HepG2 (cell line): Measurements from ENCODE around the gene FITM2. TPM values are rescaled to one million over a fixed set of nuclear protein-coding genes. Genes with fewer than 3 reads are reported as not detected.

ENCODE experiments used
- ADNP ChIP-seq: sonication (generic); formaldehyde crosslinking; IDR thresholded peaks from 2 replicates; pipeline ENCODE4 v1.4.0; 2020; ENCODE audit warnings: missing genetic modification reagents
- BRCA1 ChIP-seq: sonication (generic); formaldehyde crosslinking; IDR thresholded peaks from 2 replicates; pipeline ENCODE4 v1.4.0; 2020; ENCODE audit warnings: missing genetic modification reagents
- DNMT3B ChIP-seq: conservative IDR thresholded peaks from 2 replicates; pipeline ENCODE4 v1.6.1; 2016; ENCODE audit warnings: missing biosample characterization, control low read depth
- MZF1 ChIP-seq: sonication (generic); formaldehyde crosslinking; IDR thresholded peaks from 2 replicates; pipeline ENCODE4 v1.8.1; 2023; ENCODE audit warnings: mild to moderate bottlenecking, missing genetic modification reagents, borderline replicate concordance
- NR3C1 ChIP-seq: sonication (generic); formaldehyde crosslinking; IDR thresholded peaks from 2 replicates; pipeline ENCODE4 v1.4.0; 2020; ENCODE audit warnings: missing genetic modification reagents
- RAD21 ChIP-seq: fragments of 450-650 bp; formaldehyde crosslinking; IDR thresholded peaks from 2 replicates; pipeline ENCODE4 v1.5.0; 2020; ENCODE audit warnings: mild to moderate bottlenecking
- RELA ChIP-seq: sonication (generic); formaldehyde crosslinking; IDR thresholded peaks from 2 replicates; pipeline ENCODE4 v1.4.0; 2020; ENCODE audit warnings: missing genetic modification reagents
- SALL1 ChIP-seq: sonication (generic); formaldehyde crosslinking; IDR thresholded peaks from 2 replicates; pipeline ENCODE4 v1.8.0; 2022; ENCODE audit warnings: mild to moderate bottlenecking, missing genetic modification reagents
- ZFP90 ChIP-seq: sonication (generic); formaldehyde crosslinking; IDR thresholded peaks from 2 replicates; pipeline ENCODE4 v1.8.0; 2022; ENCODE audit warnings: missing genetic modification reagents, mild to moderate bottlenecking, inconsistent platforms, borderline replicate concordance
- ZNF30 ChIP-seq: sonication (generic); formaldehyde crosslinking; IDR thresholded peaks from 2 replicates; pipeline ENCODE4 v1.5.0; 2020; ENCODE audit warnings: mild to moderate bottlenecking, missing genetic modification reagents
- ZNF331 ChIP-seq: sonication (generic); formaldehyde crosslinking; IDR thresholded peaks from 2 replicates; pipeline ENCODE4 v1.4.0; 2020; ENCODE audit warnings: missing genetic modification reagents
- ZNF605 ChIP-seq: sonication (generic); formaldehyde crosslinking; IDR thresholded peaks from 2 replicates; pipeline ENCODE4 v1.8.0; 2022; ENCODE audit warnings: mild to moderate bottlenecking, missing genetic modification reagents
- polyA plus RNA-seq, 8 experiments: library from polyadenylated mRNA; depleted of rRNA in 3 of 8; stranded (reverse) in 7 of 8; unstranded in 1 of 8; fragments of >200 nt; fragmentation: Illumina TruSeq in 4 of 8; extraction: Trizol in 4 of 8; gene quantifications; 2 replicates each; pipeline versions ENCODE4 v1.2.1 to v1.2.3, GENCODE V29; 2011 to 2016; ENCODE audit warnings: low read depth in 4 of 8, missing spikeins in 1 of 8, mixed read lengths in 1 of 8; ENCODE audit not compliant: insufficient read depth in 1 of 8
- total RNA-seq, 5 experiments: library from RNA; depleted of rRNA; stranded (reverse); fragments of >200 nt; fragmentation: Illumina TruSeq; extraction: Trizol; gene quantifications; 2 replicates each; pipeline ENCODE4 v1.2.3, GENCODE V29; 2016; ENCODE audit warnings: low read depth in 1 of 5
- TF ChIP-seq, protein P1 (sequence below): IDR thresholded peaks from 2 replicates; pipeline ENCODE4 v1.6.1; 2016; ENCODE audit warnings: missing genetic modification reagents, missing compliant biosample characterization
- TF ChIP-seq, protein P2 (sequence below): IDR thresholded peaks from 2 replicates; pipeline ENCODE4 v1.6.1; 2016; ENCODE audit warnings: mild to moderate bottlenecking, missing biosample characterization, missing genetic modification reagents
- TF ChIP-seq, protein P3 (sequence below): sonication (generic); formaldehyde crosslinking; IDR thresholded peaks from 2 replicates; pipeline ENCODE4 v1.9.0; 2021; ENCODE audit warnings: missing genetic modification reagents, borderline replicate concordance
- TF ChIP-seq, protein P4 (sequence below): IDR thresholded peaks from 2 replicates; pipeline ENCODE4 v1.6.1; 2016; ENCODE audit warnings: low read depth, missing genetic modification reagents, missing compliant biosample characterization
- TF ChIP-seq, protein P5 (sequence below): fragments of 450-650 bp; IDR thresholded peaks from 2 replicates; pipeline ENCODE4 v1.6.1; 2017; ENCODE audit warnings: mild to moderate bottlenecking

The FITM2 gene
- total and polyA plus RNA-seq, 2 of the 13 experiments (the other 11 are each of a cell fraction or from before 2014, with no cell fraction given) = 9.6 to 24.5 TPM

DNA sequence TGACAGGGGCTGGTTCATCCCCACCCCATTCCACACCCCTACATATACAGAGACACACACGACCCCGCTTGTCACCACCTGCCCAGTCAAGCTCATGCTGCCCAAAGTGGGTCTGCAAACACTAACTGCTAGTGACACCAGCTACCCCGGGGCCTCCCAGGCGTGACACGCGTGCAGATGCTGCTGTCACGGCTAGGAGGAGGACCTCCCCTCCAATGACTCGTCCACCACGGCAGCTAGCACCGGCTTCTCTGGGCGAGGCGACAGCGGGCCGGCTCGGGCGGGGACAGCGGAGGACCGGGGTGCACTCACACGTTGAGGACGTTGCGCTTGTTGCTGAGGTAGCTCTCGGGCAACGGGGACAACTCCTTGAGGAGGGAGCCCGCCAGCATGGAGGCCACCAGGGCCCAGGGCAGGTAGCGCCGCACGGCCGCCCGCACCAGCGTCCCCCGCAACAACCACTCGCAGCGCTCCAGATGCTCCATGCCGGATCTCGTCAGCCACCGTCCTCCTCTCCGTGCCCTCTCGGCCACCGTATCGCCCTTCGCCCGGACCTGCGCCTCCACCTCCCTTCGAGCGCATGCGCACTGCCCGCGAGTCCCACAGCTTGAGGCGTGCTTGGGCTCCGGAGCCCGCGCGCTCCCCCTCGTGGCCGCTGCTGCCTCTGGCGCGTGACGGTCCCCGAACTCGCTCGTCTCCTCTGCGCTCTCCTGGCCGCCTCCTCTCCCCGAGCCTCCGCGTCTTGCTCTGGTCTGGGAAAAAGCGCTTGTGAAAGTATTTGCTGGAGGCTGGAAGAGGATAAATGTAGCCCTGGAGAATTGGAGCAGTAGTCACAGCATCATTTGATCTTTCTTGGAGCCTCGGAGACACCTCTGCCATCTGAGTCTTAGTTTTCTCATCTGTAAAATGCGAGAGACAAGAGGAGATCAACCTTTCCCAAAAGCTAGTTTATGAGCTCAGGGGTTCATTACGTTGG is at the start of gene FITM2 (continued):
- TF ChIP-seq MZF1 (CRISPR knock-in tag) (peak; percentile 88; the same call in 1 of the 2 replicates), BRCA1 (CRISPR knock-in tag) (peak; percentile 89; the same call in 1 of the 2 replicates), SALL1 (CRISPR knock-in tag) (peak; percentile 94), DNMT3B (CRISPR knock-in tag) (no peak; the same call in 1 of the 2 replicates), ZNF30 (CRISPR knock-in tag) (no peak), ZFP90 (peak; percentile 99), ADNP (CRISPR knock-in tag) (0 out of 2 replicates have a peak, but pooled peaks have one; percentile 66), ZNF331 (CRISPR knock-in tag) (peak; percentile 96), NR3C1 (CRISPR knock-in tag) (no peak), RAD21 (CRISPR knock-in tag) (peak; percentile 100), ZNF605 (peak; percentile 99), RELA (peak; percentile 98)
- TF ChIP-seq, protein P1, sequence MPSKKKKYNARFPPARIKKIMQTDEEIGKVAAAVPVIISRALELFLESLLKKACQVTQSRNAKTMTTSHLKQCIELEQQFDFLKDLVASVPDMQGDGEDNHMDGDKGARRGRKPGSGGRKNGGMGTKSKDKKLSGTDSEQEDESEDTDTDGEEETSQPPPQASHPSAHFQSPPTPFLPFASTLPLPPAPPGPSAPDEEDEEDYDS (CRISPR knock-in tag) = peak; percentile 63
- TF ChIP-seq, protein P2, sequence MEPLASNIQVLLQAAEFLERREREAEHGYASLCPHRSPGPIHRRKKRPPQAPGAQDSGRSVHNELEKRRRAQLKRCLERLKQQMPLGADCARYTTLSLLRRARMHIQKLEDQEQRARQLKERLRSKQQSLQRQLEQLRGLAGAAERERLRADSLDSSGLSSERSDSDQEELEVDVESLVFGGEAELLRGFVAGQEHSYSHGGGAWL (CRISPR knock-in tag) = peak; percentile 96
- TF ChIP-seq, protein P3, sequence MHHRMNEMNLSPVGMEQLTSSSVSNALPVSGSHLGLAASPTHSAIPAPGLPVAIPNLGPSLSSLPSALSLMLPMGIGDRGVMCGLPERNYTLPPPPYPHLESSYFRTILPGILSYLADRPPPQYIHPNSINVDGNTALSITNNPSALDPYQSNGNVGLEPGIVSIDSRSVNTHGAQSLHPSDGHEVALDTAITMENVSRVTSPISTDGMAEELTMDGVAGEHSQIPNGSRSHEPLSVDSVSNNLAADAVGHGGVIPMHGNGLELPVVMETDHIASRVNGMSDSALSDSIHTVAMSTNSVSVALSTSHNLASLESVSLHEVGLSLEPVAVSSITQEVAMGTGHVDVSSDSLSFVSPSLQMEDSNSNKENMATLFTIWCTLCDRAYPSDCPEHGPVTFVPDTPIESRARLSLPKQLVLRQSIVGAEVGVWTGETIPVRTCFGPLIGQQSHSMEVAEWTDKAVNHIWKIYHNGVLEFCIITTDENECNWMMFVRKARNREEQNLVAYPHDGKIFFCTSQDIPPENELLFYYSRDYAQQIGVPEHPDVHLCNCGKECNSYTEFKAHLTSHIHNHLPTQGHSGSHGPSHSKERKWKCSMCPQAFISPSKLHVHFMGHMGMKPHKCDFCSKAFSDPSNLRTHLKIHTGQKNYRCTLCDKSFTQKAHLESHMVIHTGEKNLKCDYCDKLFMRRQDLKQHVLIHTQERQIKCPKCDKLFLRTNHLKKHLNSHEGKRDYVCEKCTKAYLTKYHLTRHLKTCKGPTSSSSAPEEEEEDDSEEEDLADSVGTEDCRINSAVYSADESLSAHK = no peak
- TF ChIP-seq, protein P4, sequence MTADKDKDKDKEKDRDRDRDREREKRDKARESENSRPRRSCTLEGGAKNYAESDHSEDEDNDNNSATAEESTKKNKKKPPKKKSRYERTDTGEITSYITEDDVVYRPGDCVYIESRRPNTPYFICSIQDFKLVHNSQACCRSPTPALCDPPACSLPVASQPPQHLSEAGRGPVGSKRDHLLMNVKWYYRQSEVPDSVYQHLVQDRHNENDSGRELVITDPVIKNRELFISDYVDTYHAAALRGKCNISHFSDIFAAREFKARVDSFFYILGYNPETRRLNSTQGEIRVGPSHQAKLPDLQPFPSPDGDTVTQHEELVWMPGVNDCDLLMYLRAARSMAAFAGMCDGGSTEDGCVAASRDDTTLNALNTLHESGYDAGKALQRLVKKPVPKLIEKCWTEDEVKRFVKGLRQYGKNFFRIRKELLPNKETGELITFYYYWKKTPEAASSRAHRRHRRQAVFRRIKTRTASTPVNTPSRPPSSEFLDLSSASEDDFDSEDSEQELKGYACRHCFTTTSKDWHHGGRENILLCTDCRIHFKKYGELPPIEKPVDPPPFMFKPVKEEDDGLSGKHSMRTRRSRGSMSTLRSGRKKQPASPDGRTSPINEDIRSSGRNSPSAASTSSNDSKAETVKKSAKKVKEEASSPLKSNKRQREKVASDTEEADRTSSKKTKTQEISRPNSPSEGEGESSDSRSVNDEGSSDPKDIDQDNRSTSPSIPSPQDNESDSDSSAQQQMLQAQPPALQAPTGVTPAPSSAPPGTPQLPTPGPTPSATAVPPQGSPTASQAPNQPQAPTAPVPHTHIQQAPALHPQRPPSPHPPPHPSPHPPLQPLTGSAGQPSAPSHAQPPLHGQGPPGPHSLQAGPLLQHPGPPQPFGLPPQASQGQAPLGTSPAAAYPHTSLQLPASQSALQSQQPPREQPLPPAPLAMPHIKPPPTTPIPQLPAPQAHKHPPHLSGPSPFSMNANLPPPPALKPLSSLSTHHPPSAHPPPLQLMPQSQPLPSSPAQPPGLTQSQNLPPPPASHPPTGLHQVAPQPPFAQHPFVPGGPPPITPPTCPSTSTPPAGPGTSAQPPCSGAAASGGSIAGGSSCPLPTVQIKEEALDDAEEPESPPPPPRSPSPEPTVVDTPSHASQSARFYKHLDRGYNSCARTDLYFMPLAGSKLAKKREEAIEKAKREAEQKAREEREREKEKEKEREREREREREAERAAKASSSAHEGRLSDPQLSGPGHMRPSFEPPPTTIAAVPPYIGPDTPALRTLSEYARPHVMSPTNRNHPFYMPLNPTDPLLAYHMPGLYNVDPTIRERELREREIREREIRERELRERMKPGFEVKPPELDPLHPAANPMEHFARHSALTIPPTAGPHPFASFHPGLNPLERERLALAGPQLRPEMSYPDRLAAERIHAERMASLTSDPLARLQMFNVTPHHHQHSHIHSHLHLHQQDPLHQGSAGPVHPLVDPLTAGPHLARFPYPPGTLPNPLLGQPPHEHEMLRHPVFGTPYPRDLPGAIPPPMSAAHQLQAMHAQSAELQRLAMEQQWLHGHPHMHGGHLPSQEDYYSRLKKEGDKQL (CRISPR knock-in tag) = peak; percentile 77
- TF ChIP-seq, protein P5, sequence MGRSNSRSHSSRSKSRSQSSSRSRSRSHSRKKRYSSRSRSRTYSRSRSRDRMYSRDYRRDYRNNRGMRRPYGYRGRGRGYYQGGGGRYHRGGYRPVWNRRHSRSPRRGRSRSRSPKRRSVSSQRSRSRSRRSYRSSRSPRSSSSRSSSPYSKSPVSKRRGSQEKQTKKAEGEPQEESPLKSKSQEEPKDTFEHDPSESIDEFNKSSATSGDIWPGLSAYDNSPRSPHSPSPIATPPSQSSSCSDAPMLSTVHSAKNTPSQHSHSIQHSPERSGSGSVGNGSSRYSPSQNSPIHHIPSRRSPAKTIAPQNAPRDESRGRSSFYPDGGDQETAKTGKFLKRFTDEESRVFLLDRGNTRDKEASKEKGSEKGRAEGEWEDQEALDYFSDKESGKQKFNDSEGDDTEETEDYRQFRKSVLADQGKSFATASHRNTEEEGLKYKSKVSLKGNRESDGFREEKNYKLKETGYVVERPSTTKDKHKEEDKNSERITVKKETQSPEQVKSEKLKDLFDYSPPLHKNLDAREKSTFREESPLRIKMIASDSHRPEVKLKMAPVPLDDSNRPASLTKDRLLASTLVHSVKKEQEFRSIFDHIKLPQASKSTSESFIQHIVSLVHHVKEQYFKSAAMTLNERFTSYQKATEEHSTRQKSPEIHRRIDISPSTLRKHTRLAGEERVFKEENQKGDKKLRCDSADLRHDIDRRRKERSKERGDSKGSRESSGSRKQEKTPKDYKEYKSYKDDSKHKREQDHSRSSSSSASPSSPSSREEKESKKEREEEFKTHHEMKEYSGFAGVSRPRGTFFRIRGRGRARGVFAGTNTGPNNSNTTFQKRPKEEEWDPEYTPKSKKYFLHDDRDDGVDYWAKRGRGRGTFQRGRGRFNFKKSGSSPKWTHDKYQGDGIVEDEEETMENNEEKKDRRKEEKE = no peak
